Measurements from ENCODE around the gene WNT11.
A peak's percentile ranks its signal among the peaks of the same experiment; 100 is the strongest.

Gene WNT11

DNA sequence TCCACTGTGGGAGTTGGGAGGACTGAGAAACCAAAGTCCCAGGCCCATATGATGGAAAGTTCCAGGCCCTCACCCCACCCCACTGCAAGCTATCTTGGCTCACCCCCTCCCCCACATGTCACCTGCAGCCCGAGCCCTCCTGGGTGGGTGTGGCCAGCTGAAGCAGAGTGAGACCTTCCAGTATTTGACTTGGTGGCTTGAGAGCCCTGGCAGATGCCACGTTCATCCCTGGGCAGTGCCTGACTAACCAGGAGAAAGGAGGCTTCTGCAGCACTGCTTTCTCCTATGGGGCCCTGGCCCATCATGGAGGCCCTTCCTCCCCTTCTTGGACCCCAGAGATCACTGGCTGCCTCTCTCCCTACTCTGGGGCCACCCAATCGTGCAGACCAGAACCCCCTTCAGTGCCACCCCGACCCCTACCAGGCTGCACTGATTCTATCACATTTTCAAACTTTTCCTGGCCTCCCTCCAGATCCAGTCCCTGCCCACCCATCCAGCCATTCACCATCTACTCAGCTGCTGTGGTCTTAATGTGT lies 38.1 kb upstream of the WNT11 start:
- no peak for DNase-seq (ENCODE audit: low read depth)
- Histone ChIP-seq H3K9ac (ENCODE audit: low read length) (no peak overlapping the region), H3K4me3 (ENCODE audit: low read length) (no peak overlapping the region), H3K9me3 (ENCODE audit: control insufficient read depth, low read length) (no peaks in the 10 kb centered on the region), H3K4me1 (ENCODE audit: control insufficient read depth, insufficient read depth, low read length) (no peaks in the 10 kb centered on the region), H3K27me3 (replicated peaks; ENCODE audit: control insufficient read depth, insufficient read depth, low read length) (peaks cover 32% of the 10 kb centered on the region), H3K36me3 (ENCODE audit: control insufficient read depth, insufficient read depth, low read length, severe bottlenecking) (no peaks in the 10 kb centered on the region)

DNA sequence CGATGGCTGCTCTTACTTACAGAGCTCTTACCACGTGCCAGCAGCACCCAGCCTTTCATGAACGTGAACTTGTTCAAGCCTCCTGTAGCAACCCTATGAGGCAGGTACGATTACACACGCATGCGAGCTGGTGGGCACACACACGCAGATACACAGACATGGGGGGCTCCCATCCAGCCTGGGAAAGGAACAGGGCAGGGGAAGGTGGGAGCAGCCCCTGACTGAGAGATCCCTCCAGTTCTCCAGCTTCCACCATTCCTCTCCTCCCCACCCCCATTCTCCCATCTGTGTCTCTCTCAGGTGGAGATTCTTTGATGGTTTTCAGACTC lies 37.6 kb upstream of the WNT11 start:
- Histone ChIP-seq H3K27me3 (replicated peaks; ENCODE audit: control insufficient read depth, insufficient read depth, low read length) (peaks cover 32% of the 10 kb centered on the region), H3K4me1 (ENCODE audit: control insufficient read depth, insufficient read depth, low read length) (no peaks in the 10 kb centered on the region), H3K36me3 (ENCODE audit: control insufficient read depth, insufficient read depth, low read length, severe bottlenecking) (no peaks in the 10 kb centered on the region), H3K9me3 (ENCODE audit: control insufficient read depth, low read length) (no peaks in the 10 kb centered on the region), H3K4me3 (ENCODE audit: low read length) (no peak overlapping the region), H3K9ac (ENCODE audit: low read length) (no peak overlapping the region)
- DNase-seq (ENCODE audit: low read depth): no peak

DNA sequence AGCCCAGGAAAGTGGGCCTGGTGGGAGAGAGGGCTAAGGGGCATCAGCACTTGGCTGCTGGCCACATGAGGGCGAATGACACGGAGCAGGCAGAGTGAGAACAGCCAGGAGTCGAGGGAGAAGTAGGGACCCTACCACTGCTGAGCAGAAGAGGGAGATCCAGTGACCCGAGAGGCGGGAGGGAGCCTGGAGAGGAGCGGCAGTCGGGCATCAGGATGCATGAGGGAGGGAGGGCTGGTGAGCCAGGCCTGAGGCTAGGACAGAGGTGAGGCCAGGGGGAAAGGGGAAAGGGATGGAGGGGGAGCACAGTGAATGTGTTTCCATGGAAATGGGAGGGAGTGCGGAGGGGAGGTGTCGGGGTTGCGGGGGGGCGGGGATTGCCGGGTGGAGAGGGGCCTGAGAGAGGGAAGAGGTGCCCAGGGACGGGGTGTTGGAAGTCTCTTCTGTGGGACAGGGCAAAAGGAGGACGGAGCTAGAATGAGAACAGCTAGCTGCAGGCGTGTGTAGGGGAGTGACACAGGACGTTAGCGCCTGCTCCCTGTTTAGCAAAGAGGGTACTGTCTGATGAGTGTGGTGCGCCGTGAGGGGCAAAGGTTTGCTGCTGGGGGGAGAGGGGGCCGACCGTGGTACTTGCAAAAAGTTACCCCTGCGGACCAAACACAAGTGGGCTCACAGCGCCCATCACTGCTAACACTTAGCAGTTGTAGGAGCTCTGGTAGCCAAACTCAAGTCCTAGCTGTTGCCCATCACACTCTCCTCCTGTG lies 37.1 kb upstream of the WNT11 start:
- Histone ChIP-seq H3K4me1 (ENCODE audit: control insufficient read depth, insufficient read depth, low read length) (no peaks in the 10 kb centered on the region), H3K9me3 (ENCODE audit: control insufficient read depth, low read length) (no peaks in the 10 kb centered on the region), H3K4me3 (ENCODE audit: low read length) (no peak overlapping the region), H3K27me3 (replicated peaks; ENCODE audit: control insufficient read depth, insufficient read depth, low read length) (peaks cover 32% of the 10 kb centered on the region), H3K36me3 (ENCODE audit: control insufficient read depth, insufficient read depth, low read length, severe bottlenecking) (no peaks in the 10 kb centered on the region), H3K9ac (ENCODE audit: low read length) (no peak overlapping the region)
- no peak for DNase-seq (ENCODE audit: low read depth)

DNA sequence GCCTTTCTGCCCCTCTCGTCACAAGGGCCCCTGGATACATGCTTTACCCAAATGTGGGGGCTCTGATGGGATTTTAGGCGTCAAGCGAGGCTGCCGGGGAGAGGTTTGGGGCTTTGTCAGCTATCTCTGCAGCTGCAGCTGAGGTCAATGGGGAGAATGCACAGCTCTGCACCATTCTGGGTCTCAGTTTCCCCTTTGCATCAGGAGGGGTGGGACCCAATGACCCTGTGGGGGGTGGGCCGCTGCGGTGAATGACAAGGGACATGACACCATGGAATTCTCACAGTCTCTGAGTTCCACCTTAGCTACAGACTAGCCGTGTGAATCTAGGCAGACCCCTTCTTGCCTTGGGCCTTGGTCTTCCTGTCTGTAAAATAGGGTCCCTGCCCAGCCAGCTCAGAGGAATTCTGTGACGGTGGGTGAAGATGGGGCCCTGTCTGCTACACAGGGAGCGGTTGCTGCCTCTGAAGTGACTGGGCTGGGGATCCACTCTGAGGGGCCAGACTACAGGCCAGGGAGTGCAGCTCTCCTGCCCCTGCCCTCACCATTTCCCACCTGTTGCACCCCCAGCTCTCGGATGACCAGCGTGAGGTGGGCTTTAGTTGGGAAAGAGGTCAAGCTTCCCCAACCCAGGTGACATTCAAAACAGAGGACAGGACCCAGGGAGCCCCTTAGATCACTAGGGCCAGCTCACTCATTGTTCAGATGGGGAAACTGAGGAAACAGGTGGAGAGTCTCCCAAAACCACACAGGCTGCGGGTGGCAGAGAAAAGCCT lies 35.9 kb upstream of the WNT11 start:
- no peaks in the 10 kb centered on the region for H3K4me1 ChIP-seq (ENCODE audit: control insufficient read depth, insufficient read depth, low read length)
- no peak for DNase-seq (ENCODE audit: low read depth)

DNA sequence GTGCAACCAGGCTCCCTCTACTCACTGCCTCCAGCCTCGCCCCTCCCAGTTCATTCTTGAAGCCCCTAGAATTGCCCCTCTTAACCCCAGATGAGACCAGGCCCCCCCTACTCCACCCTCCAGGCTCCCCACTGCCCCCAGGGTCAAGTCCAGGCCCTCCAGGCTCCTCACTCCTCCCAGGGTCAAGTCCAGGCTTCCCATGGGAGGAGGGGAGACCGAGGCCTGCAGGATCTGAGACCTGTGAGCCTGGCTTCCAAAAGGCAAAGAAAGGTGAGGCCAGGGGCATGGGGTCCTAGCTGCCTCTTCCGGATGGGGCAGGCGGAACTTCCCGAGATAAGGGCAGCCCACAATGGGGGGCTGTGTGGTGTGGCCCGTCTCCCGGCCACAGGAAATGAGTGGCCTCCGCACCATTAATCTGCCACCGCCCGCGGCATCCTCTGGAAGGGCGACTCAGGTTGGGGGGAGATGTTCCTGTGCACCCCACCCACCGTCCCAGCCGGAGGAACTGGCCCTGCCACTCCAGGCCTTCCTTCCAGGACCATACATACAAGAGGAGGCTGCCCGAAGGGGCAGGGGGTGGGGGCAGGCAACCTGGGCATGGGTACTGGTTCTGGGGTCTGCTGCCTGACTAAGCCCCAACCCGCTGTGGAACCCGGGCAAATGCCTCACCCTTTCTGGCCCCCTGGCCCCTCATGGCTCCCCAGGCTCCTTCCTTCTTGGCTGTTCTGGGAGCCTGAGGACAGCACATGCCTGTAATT lies 35.1 kb upstream of the WNT11 start:
- H3K9me3 ChIP-seq (ENCODE audit: control insufficient read depth, low read length): no peaks in the 10 kb centered on the region
- H3K4me3 ChIP-seq (ENCODE audit: low read length): no peak overlapping the region
- H3K4me1 ChIP-seq (ENCODE audit: control insufficient read depth, insufficient read depth, low read length): peaks cover 3% of the 10 kb centered on the region
- H3K27me3 ChIP-seq (replicated peaks; ENCODE audit: control insufficient read depth, insufficient read depth, low read length): peaks cover 31% of the 10 kb centered on the region
- DNase-seq (ENCODE audit: low read depth): no peak
- no peak overlapping the region for H3K9ac ChIP-seq (ENCODE audit: low read length)
- H3K36me3 ChIP-seq (ENCODE audit: control insufficient read depth, insufficient read depth, low read length, severe bottlenecking): no peaks in the 10 kb centered on the region

More for the DNA sequence above, 35.9 kb upstream of the WNT11 start:
- Histone ChIP-seq H3K36me3 (ENCODE audit: control insufficient read depth, insufficient read depth, low read length, severe bottlenecking) (no peaks in the 10 kb centered on the region), H3K27me3 (replicated peaks; ENCODE audit: control insufficient read depth, insufficient read depth, low read length) (peaks cover 32% of the 10 kb centered on the region), H3K9ac (ENCODE audit: low read length) (no peak overlapping the region), H3K9me3 (ENCODE audit: control insufficient read depth, low read length) (no peaks in the 10 kb centered on the region), H3K4me3 (ENCODE audit: low read length) (no peak overlapping the region)

DNA sequence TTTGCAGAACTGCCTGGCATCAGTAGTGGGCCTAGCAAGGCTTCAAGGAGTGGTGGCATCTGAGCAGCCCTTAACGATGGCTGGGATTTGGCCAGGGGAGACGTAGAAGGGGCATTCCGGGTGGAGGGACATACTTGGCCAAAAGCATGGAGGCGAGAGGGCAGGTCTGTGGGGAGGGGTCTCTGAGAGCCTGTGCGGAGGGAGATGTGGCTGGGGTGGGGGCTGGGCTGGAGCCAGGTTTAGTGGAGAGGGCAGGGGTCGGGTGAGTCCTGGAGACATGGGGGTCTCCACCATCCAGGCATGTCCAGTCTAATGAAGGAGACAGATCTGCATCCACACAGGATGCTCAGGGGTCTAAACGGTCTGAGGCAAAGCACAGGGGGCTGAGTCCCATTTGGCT lies 34.4 kb upstream of the WNT11 start:
- Histone ChIP-seq H3K36me3 (ENCODE audit: control insufficient read depth, insufficient read depth, low read length, severe bottlenecking) (no peaks in the 10 kb centered on the region), H3K4me1 (ENCODE audit: control insufficient read depth, insufficient read depth, low read length) (peaks cover 5% of the 10 kb centered on the region), H3K4me3 (ENCODE audit: low read length) (no peak overlapping the region), H3K27me3 (replicated peaks; ENCODE audit: control insufficient read depth, insufficient read depth, low read length) (peaks cover 27% of the 10 kb centered on the region), H3K9me3 (ENCODE audit: control insufficient read depth, low read length) (no peaks in the 10 kb centered on the region), H3K9ac (ENCODE audit: low read length) (no peak overlapping the region)
- no peak for DNase-seq (ENCODE audit: low read depth)

DNA sequence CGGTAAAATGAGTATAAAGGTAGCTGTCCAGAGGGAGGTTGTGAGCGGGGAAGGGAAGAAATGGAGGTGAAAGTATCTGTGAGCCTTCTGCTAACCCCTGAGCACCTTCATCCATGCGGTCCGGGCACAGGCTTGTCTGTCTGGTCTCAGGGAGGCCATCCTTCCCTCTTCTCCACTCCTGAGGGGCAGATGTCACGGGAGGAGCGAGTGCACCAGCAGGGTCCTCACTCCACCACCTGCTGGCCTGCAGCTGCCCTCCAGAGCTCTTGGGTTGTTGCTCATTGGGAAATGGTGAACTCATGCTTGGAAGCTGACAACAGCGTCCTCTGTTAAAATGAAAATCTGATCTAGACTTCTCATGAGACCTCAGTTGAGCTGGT lies 33.8 kb upstream of the WNT11 start:
- Histone ChIP-seq H3K9me3 (ENCODE audit: control insufficient read depth, low read length) (no peaks in the 10 kb centered on the region), H3K9ac (ENCODE audit: low read length) (no peak overlapping the region), H3K36me3 (ENCODE audit: control insufficient read depth, insufficient read depth, low read length, severe bottlenecking) (no peaks in the 10 kb centered on the region), H3K4me1 (ENCODE audit: control insufficient read depth, insufficient read depth, low read length) (peaks cover 5% of the 10 kb centered on the region), H3K27me3 (replicated peaks; ENCODE audit: control insufficient read depth, insufficient read depth, low read length) (peaks cover 23% of the 10 kb centered on the region), H3K4me3 (ENCODE audit: low read length) (no peak overlapping the region)
- DNase-seq (ENCODE audit: low read depth): no peak

DNA sequence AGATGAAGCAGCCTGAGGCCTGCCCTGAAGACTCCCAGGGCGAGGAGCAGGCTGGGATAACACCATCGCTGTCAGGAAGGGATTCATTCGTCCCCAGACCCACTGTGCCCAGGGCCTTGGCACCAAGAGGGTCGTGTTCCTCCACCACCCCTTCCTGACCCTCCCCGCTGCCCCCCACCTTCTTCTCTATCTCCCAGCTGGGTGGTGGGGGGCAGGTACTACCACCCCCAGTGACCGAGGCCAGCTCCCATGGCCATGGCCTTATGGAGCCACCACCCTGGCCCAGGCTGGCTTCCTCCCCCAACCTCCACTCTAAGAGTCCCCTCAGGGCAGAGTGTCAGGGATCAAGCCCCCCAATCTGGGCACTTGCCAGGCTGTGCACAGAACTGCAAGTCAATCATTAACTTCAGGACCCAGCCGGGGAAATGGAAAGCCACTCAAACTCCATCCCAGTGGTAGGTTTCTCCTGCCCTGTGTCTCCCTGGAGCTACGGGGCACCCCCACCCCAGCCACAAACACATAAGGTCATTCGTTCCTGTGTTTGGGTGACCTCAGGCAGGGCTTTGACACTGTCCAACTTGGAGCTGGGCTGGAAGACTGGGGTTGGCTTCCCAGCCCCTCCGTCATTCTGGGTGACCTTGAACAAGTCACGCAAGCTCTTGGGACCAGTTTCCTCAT lies 33.3 kb upstream of the WNT11 start:
- DNase-seq (ENCODE audit: low read depth): no peak
- Histone ChIP-seq H3K36me3 (ENCODE audit: control insufficient read depth, insufficient read depth, low read length, severe bottlenecking) (no peaks in the 10 kb centered on the region), H3K4me1 (ENCODE audit: control insufficient read depth, insufficient read depth, low read length) (peaks cover 8% of the 10 kb centered on the region), H3K9ac (ENCODE audit: low read length) (no peak overlapping the region), H3K4me3 (ENCODE audit: low read length) (no peak overlapping the region), H3K27me3 (replicated peaks; ENCODE audit: control insufficient read depth, insufficient read depth, low read length) (peaks cover 18% of the 10 kb centered on the region), H3K9me3 (ENCODE audit: control insufficient read depth, low read length) (no peaks in the 10 kb centered on the region)

DNA sequence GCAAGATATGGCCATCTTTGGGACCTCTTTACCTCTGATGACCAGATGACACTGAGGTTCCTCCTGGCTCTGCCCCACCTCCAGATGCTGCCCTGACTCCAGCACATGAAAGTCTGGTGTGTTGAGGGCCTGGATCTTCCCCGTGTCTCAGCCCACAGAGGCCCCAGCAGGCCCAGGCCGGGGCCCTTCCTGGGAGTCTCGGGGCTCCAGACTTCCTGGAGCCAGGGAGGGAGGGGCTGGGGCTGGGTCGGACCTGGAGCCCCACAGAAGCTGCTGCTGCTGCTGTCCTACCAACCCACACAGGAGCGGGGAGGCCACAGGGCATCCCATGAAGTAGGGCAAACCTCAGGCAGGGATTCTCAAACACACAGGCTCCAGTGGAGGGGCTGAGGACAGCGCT lies 32.2 kb upstream of the WNT11 start:
- Histone ChIP-seq H3K9ac (ENCODE audit: low read length) (no peak overlapping the region), H3K9me3 (ENCODE audit: control insufficient read depth, low read length) (no peaks in the 10 kb centered on the region), H3K36me3 (ENCODE audit: control insufficient read depth, insufficient read depth, low read length, severe bottlenecking) (no peaks in the 10 kb centered on the region), H3K4me1 (ENCODE audit: control insufficient read depth, insufficient read depth, low read length) (peaks cover 19% of the 10 kb centered on the region), H3K4me3 (ENCODE audit: low read length) (no peak overlapping the region), H3K27me3 (replicated peaks; ENCODE audit: control insufficient read depth, insufficient read depth, low read length) (peaks cover 11% of the 10 kb centered on the region)
- DNase-seq (ENCODE audit: low read depth): no peak

DNA sequence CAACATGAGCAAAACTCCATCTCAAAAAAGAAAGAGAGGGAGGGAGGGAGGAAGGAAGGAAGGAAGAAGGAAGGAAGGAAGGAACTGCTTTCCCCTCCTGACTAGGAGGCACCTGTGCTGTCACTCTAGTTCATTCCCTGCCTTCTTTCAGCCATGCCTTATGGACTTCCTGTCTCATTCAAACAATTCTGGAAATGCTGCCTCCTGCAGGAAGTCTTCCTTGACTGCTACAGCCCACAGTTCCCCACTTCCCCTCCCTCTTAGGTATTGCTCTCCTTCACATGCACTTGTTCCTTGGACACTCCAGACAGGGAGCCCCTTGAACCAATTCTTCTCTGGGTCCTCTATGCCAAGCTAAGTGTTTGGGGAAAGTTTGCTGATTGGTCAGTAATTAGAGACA lies 31.6 kb upstream of the WNT11 start:
- Histone ChIP-seq H3K27me3 (replicated peaks; ENCODE audit: control insufficient read depth, insufficient read depth, low read length) (peaks cover 7% of the 10 kb centered on the region), H3K36me3 (ENCODE audit: control insufficient read depth, insufficient read depth, low read length, severe bottlenecking) (no peaks in the 10 kb centered on the region), H3K4me1 (ENCODE audit: control insufficient read depth, insufficient read depth, low read length) (peaks cover 19% of the 10 kb centered on the region), H3K9ac (ENCODE audit: low read length) (no peak overlapping the region), H3K4me3 (ENCODE audit: low read length) (no peak overlapping the region), H3K9me3 (ENCODE audit: control insufficient read depth, low read length) (no peaks in the 10 kb centered on the region)
- peak; percentile 18 for DNase-seq (ENCODE audit: low read depth)

All from adipocyte (in vitro differentiated cells).